NCI-H2029 (cell line): ENCODE measurements around the gene PRPF8.

ENCODE experiments used
- DNase-seq: peaks from one replicate; lab custom pipeline; 2025; lab: John Stamatoyannopoulos, UW

The PRPF8 gene

DNA sequence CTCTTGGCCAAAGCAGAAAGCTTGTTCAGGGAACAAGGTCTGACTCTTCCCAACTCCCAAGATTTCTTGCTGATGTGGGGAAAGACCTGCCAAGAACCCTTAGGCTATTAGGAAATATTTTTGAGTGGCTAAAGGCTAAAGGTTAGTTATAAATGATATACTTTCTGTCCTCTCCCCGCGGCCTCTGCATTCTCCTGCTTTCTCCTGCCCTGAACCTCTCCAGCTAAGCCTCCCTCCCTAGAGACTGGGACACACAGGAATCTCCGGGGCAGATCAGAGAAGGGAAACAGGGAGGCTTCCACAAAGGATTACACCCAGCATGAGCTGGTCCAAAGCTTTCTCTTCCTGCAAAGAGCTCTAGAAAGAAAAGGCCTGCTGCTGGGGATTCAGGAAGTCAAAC is 58.3 kb downstream of the PRPF8 start:
- DNase-seq, result no peak

- no peak for DNase-seq
Observed at GRCh38 chr17:1625581-1625980, 59.1 kb downstream of the PRPF8 start.

DNA sequence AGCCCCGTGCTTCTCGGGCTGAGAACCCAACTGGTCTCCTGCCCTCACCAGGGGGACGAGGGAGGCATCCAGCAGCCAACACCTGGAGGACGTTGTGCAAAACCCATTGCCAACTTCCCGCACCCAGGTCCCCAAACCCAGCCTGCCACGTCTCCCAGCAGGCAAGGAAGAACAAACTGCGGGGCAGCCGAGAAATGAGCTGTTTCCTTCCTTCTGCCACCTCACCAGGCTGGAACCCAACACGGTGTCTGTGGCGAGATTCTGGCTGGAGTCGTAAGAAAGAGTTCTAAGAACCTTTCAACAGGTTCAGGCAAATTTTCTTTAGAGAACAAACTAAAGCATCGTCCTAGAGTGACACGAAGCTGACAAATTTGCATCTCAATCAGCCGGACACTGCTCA is 59.6 kb downstream of the PRPF8 start:
- DNase-seq, result no peak

DNA sequence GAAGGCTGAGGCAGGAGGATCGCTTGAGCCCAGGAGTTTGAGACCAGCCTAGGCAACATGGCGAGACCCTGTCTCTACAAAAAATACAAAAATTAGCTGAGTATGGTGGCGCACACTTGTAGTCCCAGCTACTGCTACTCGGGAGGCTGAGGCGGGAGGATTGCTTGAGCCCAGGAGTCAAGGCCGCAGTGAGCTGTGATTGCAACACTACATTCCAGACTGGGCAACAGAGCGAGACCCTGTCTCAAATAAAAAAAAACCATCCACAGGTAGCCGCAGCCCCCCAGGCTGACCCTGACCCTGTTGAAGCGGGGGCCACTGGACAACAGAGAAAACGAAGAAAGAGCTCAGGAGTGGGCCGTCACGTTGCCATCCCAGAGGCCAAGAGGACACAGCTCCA is 60.0 kb downstream of the PRPF8 start:
- DNase-seq, result no peak

DNA sequence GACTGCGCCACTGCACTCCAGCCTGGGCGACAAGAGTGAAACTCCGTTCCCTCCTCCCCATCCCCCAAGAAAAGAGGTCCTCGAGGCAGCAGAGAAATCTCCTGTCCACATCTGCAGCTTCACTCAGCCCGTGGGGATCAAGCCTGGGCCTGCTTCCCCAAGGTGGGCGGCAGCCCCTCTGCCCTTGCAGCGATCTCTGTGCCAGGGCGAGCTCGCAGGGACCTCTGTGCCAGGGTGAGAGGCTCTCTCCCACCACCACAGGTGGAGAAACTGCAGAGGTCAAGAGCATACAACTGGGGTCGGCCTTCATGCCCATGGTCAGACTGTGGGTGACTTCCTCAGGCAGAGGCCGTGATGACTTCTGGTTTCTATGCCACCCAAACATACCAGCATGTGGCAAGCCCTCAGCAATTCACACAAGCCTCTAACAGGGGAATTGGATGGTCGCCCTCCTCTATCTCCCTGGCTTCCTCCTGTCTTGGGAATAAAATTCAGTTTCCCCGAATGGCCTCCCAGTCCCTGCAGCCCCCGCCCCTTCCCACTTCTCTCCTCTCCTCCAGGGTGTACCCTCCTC is 61.5 kb downstream of the PRPF8 start:
- DNase-seq, result no peak

- no peak for DNase-seq
Observed at GRCh38 chr17:1621273-1621954, 63.3 kb downstream of the PRPF8 start.

DNA sequence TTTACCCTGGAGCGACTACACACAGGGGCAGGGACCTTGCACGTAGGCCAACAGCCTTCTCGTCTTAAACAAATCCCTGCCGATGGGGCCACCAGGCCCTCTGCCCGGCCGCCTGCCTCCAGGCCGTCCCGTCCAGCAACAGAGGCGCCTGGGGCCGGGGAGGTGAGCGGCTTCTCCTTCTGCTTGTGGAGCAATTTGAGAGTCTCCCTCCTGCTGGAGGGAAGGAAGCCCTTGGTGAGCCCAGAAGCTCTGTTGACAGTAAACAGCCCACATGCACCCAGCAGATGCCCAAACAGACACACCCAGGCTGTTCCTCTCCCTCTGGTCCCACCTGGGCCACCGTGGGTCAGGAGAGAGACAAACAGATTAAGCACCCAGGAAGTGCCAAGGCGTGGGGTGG is 64.2 kb downstream of the PRPF8 start:
- DNase-seq, result no peak

GRCh38 chr17:1617620-1618174 is 67.0 kb downstream of the PRPF8 start:
- no peak for DNase-seq

DNA sequence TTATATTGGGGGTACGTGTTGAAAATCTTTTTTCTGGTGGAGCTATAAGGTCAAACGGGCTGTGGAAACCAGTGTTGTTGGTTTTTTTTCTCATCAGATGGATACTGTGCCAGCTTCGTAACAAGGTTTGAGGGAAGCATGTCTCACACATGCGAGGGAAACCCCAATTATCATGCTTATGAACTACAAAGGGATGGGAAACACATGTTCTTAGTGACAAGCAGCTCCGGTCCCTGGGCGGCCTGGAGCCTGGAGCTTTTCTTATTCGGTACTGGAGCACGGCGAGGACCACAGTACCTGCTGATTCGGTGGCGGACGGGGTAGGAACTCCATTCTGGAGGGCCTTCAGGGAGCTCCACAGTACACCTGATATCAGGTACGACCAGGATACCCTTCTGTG is 68.6 kb downstream of the PRPF8 start:
- no peak for DNase-seq

DNA sequence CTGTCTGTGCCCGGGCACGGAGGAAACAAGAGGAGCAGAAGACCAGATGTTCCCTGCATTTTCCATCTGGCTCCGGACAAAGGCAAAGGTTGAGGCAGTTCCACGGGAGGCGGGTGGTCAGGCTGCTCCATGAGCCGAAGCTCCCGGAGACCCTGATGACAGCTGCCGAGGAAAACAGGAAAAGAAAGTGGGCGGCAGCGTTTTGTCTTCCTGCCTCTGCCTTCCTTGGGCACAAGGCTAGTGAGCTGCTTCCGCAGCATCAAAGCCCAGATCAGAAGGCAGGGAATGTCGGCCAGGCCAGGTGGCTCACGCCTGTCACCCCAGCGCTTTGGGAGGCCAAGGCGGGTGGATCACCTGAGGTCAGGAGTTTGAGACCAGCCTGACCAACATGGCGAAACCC is 72.3 kb downstream of the PRPF8 start:
- DNase-seq, result no peak

- no peak for DNase-seq
Observed at GRCh38 chr17:1611715-1612114, 73.0 kb downstream of the PRPF8 start.

DNA sequence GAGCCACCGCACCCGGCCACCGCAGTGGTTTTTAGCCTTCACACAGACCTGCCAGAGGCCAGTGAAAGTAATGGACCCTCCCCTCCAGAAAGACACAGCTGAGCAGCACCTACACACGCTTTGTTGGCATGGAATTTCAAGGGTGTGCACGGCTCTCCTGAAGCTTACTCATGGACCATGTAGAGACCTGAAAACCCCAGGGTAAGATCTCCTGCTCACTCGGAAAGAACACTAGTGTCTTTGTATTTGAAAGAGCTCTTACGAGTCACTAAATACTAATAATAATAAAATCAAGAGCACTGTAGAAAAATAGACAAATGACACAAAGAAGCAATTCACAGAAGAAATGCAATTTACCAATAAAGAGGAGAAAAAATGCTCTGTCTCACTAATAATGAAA is 76.0 kb downstream of the PRPF8 start:
- DNase-seq, result no peak

- DNase-seq, result no peak
Observed at GRCh38 chr17:1607971-1608320, 76.7 kb downstream of the PRPF8 start.

- no peak for DNase-seq
Observed at GRCh38 chr17:1606352-1606985, 78.2 kb downstream of the PRPF8 start.

- DNase-seq, result no peak
Observed at GRCh38 chr17:1605681-1606351, 78.9 kb downstream of the PRPF8 start.

GRCh38 chr17:1604831-1605528 is 79.7 kb downstream of the PRPF8 start:
- no peak for DNase-seq

DNA sequence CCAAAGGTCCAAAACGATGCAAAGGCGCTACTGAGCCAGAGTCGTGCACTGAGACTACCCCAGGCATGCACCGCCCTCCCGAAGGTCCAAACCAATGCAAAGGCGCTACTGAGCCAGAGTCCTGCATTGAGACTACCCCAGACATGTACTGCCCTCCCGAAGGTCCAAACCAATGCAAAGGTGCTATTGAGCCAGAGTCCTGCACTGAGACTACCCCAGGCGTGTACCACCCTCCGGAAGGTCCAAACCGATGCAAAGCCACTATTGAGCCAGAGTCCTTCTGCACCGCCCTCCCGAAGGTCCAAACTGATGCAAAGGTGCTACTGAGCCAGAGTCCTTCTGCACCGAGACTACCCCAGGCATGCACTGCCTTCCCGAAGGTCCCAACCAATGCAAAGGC is 83.1 kb downstream of the PRPF8 start:
- DNase-seq, result no peak
